ENCODE data around the gene BSG. TPM values are rescaled to one million over a fixed set of nuclear protein-coding genes. Genes with fewer than 3 reads are reported as not detected.

BSG gene
- total RNA-seq, 1 donor from 2014 or later, result 464 TPM

- Mint-ChIP-seq H3K36me3 (ENCODE audit: insufficient read depth) (peaks cover 4% of the 10 kb centered on the region), H3K9me3 (ENCODE audit: low read depth) (no peaks in the 10 kb centered on the region), H3K4me1 (ENCODE audit: low read depth) (no peaks in the 10 kb centered on the region), H3K27me3 (no peaks in the 10 kb centered on the region), H3K4me3 (ENCODE audit: low read depth) (no peak overlapping the region), H3K27ac (no peak overlapping the region)
- no peak for TF ChIP-seq CTCF (IDR thresholded peaks at IDR 0.05; ENCODE audit: unreplicated experiment)
- DNase-seq (ENCODE audit: low spot score, unreplicated experiment), result no peak
Observed at GRCh38 chr19:538641-539428, 33.6 kb upstream of the BSG start.

- DNase-seq (ENCODE audit: low spot score, unreplicated experiment), result no peak
- Mint-ChIP-seq H3K4me3 (ENCODE audit: low read depth) (no peak overlapping the region), H3K27ac (no peak overlapping the region), H3K27me3 (no peaks in the 10 kb centered on the region), H3K4me1 (ENCODE audit: low read depth) (no peaks in the 10 kb centered on the region), H3K36me3 (ENCODE audit: insufficient read depth) (peaks cover 4% of the 10 kb centered on the region), H3K9me3 (ENCODE audit: low read depth) (no peaks in the 10 kb centered on the region)
- TF ChIP-seq CTCF (IDR thresholded peaks at IDR 0.05; ENCODE audit: unreplicated experiment), result no peak
Observed at GRCh38 chr19:539429-540030, 32.9 kb upstream of the BSG start.

- no peaks in the 10 kb centered on the region for H3K4me1 Mint-ChIP-seq (ENCODE audit: low read depth)
- H3K27ac Mint-ChIP-seq, result no peak overlapping the region
- no peak for TF ChIP-seq CTCF (IDR thresholded peaks at IDR 0.05; ENCODE audit: unreplicated experiment)
- H3K36me3 Mint-ChIP-seq (ENCODE audit: insufficient read depth), result peaks cover 4% of the 10 kb centered on the region
- no peak for DNase-seq (ENCODE audit: low spot score, unreplicated experiment)
- H3K4me3 Mint-ChIP-seq (ENCODE audit: low read depth), result no peak overlapping the region
- H3K9me3 Mint-ChIP-seq (ENCODE audit: low read depth), result no peaks in the 10 kb centered on the region
- no peaks in the 10 kb centered on the region for H3K27me3 Mint-ChIP-seq
Observed at GRCh38 chr19:540867-541637, 31.3 kb upstream of the BSG start.

- no peak for DNase-seq (ENCODE audit: low spot score, unreplicated experiment)
- Mint-ChIP-seq H3K4me1 (ENCODE audit: low read depth) (no peaks in the 10 kb centered on the region), H3K27ac (no peak overlapping the region), H3K4me3 (ENCODE audit: low read depth) (no peak overlapping the region), H3K27me3 (no peaks in the 10 kb centered on the region), H3K9me3 (ENCODE audit: low read depth) (no peaks in the 10 kb centered on the region), H3K36me3 (ENCODE audit: insufficient read depth) (peaks cover 4% of the 10 kb centered on the region)
- TF ChIP-seq CTCF (IDR thresholded peaks at IDR 0.05; ENCODE audit: unreplicated experiment), result no peak
Observed at GRCh38 chr19:541699-542098, 30.7 kb upstream of the BSG start.

GRCh38 chr19:542173-542866 lies 30.1 kb upstream of the BSG start:
- no peaks in the 10 kb centered on the region for H3K4me1 Mint-ChIP-seq (ENCODE audit: low read depth)
- no peaks in the 10 kb centered on the region for H3K9me3 Mint-ChIP-seq (ENCODE audit: low read depth)
- TF ChIP-seq CTCF (IDR thresholded peaks at IDR 0.05; ENCODE audit: unreplicated experiment), result no peak
- no peak for DNase-seq (ENCODE audit: low spot score, unreplicated experiment)
- no peak overlapping the region for H3K27ac Mint-ChIP-seq
- peaks cover 4% of the 10 kb centered on the region for H3K36me3 Mint-ChIP-seq (ENCODE audit: insufficient read depth)
- H3K4me3 Mint-ChIP-seq (ENCODE audit: low read depth), result no peak overlapping the region
- H3K27me3 Mint-ChIP-seq, result no peaks in the 10 kb centered on the region

Measured in progenitor cell of endocrine pancreas (in vitro differentiated cells).